ENCODE measurements around the gene VPS36. TPM values are rescaled to one million over a fixed set of nuclear protein-coding genes. Genes with fewer than 3 reads are reported as not detected.
A peak's percentile ranks its signal among the peaks of the same experiment; 100 is the strongest.

The VPS36 gene
- total RNA-seq, 1 experiment from 2014 or later, result 34.8 TPM

DNA sequence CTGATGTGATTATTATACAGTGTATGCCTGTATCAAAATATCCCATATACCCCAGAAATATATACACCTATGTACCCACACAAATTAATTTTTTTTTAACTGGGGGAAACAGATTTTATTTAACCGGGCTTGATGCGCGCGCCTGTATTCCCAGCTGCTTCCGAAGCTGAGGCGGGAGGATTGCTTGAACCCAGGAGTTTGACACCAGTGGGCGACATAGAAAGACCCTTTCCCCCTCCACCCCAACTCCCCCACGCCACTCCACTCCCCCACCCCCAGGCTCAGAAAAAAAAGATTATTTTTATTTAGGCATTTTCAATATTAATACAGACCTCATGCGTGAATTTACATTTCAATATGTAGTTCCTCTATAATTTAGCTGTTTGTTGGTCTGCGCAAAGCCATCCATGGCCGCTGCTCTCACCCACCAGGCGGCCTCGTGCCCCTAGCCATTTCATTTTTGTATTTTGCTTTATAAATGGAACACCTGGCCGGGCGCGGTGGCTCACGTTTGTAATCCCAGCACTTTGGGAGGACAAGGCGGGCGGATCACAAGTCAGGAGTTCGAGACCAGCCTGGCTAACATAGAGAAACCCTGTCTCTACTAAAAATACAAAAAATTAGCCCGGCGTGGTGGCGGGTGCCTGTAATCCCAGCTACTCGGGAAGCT is 836 bp upstream of the VPS36 start:
- POLR2A ChIA-PET, result interaction anchor here (0.7 to 2.3 kb wide), 4 partner anchors 9 to 107 kb away, joined by 3 to 12 read pairs (median 4); no protein-coding TSS in a partner anchor
- RAD21 ChIA-PET (ENCODE audit: low non-redundant PET in 1 of 2, low total read pairs in 2 of 2, uncharacterized antibody in 2 of 2, unreplicated experiment in 2 of 2), result interaction anchor here (0.5 to 1.6 kb wide), 6 partner anchors 20 to 108 kb away, joined by 3 to 11 read pairs (median 3); no protein-coding TSS in a partner anchor

GRCh38 chr13:52450793-52451116 is 321 bp upstream of the VPS36 start:
- Histone ChIP-seq H4K20me1 (ENCODE audit: insufficient read depth) (no peaks in the 10 kb centered on the region), H3K36me3 (ENCODE audit: control insufficient read depth in 1 of 2, insufficient read depth in 2 of 2, low read length in 2 of 2) (no peaks in the 10 kb centered on the region), H3K4me2 (ENCODE audit: low read length) (peak overlapping the region; percentile 69), H3K27me3 (ENCODE audit: insufficient read depth, low read length) (no peaks in the 10 kb centered on the region), H3K27ac (ENCODE audit: low read depth, low read length) (no peak overlapping the region), H3K9ac (ENCODE audit: low read length) (peak overlapping the region; percentile 98; the same call in 1 of the 2 replicates), H3K79me2 (ENCODE audit: insufficient read depth, low read length) (peaks cover 44% of the 10 kb centered on the region), H2AFZ (ENCODE audit: low read depth, low read length, poor library complexity, severe bottlenecking) (no peak overlapping the region), H3K9me3 (ENCODE audit: control insufficient read depth in 1 of 2, insufficient read depth in 1 of 2, low read depth in 1 of 2, low read length in 2 of 2) (no peaks in the 10 kb centered on the region), H3K4me1 (ENCODE audit: control insufficient read depth in 1 of 2, insufficient read depth in 2 of 2, low read length in 2 of 2) (peaks cover 22 to 37% of the 10 kb centered on the region in 2 experiments), H3K9me2 (ENCODE audit: insufficient read depth) (no peaks in the 10 kb centered on the region), H3K4me3 (replicated peaks in 1 of 2; ENCODE audit: low read depth in 1 of 2, low read length in 2 of 2) (peak overlapping the region; percentile 1 to 84)
- ATAC-seq, result peak; percentile 0; the same call in 1 of the 2 replicates
- no TSS peak for BruUV-seq (replicated peaks)
- intact Hi-C loops (cut with micrococcal nuclease), result loop anchor here (1.0 to 10.0 kb wide), 5 partner anchors 107 to 648 kb away; partner anchors contain the start of genes ALG11, ATP7B, DHRS12 and NEK3
- ChIA-PET RAD21 (ENCODE audit: low non-redundant PET in 1 of 2, low total read pairs in 2 of 2, uncharacterized antibody in 2 of 2, unreplicated experiment in 2 of 2) (interaction anchor here (0.5 to 1.6 kb wide), 6 partner anchors 19 to 108 kb away, joined by 3 to 11 read pairs (median 3); no protein-coding TSS in a partner anchor), POLR2A (interaction anchor here (0.6 to 2.3 kb wide), 5 partner anchors 9 to 360 kb away, joined by 3 to 12 read pairs (median 3); no protein-coding TSS in a partner anchor), CTCF (interaction anchor here (0.6 to 3.6 kb wide), 38 partner anchors 9 to 629 kb away, joined by 3 to 43 read pairs (median 4); partner anchors contain the start of genes ALG11, NEK5 and TMEM272)
- no peak for DNase-seq (ENCODE audit: low read depth, low spot score)
- TF ChIP-seq SIN3A (IDR thresholded peaks at IDR 0.05; ENCODE audit: low read depth) (no peak), EZH2 (IDR thresholded peaks at IDR 0.05) (no peak), CBX3 (IDR thresholded peaks at IDR 0.05; ENCODE audit: low read depth) (no peak), ZNF274 (IDR thresholded peaks at IDR 0.05; ENCODE audit: low read depth, low read length) (no peak), ZFX (IDR thresholded peaks at IDR 0.05) (no peak), POLR2A (IDR thresholded peaks at IDR 0.05; ENCODE audit: borderline replicate concordance, extremely low read depth, insufficient read depth, insufficient read length) (no peak), SRF (IDR thresholded peaks at IDR 0.05; ENCODE audit: low read depth) (no peak), POLR2AphosphoS5 (IDR thresholded peaks at IDR 0.05; ENCODE audit: low read depth, low read length) (no peak), FOSL1 (IDR thresholded peaks at IDR 0.05; ENCODE audit: low read depth) (no peak), RAD21 (IDR thresholded peaks at IDR 0.05; ENCODE audit: low read depth) (no peak), TCF7L2 (IDR thresholded peaks at IDR 0.05; ENCODE audit: borderline replicate concordance, extremely low read depth, insufficient read depth, insufficient read length) (no peak)
- TF ChIP-seq, protein P1, sequence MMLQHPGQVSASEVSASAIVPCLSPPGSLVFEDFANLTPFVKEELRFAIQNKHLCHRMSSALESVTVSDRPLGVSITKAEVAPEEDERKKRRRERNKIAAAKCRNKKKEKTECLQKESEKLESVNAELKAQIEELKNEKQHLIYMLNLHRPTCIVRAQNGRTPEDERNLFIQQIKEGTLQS (IDR thresholded peaks at IDR 0.05), result no peak
- TF ChIP-seq, protein P2, sequence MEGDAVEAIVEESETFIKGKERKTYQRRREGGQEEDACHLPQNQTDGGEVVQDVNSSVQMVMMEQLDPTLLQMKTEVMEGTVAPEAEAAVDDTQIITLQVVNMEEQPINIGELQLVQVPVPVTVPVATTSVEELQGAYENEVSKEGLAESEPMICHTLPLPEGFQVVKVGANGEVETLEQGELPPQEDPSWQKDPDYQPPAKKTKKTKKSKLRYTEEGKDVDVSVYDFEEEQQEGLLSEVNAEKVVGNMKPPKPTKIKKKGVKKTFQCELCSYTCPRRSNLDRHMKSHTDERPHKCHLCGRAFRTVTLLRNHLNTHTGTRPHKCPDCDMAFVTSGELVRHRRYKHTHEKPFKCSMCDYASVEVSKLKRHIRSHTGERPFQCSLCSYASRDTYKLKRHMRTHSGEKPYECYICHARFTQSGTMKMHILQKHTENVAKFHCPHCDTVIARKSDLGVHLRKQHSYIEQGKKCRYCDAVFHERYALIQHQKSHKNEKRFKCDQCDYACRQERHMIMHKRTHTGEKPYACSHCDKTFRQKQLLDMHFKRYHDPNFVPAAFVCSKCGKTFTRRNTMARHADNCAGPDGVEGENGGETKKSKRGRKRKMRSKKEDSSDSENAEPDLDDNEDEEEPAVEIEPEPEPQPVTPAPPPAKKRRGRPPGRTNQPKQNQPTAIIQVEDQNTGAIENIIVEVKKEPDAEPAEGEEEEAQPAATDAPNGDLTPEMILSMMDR (IDR thresholded peaks at IDR 0.05 in 2 of 3, conservative IDR thresholded peaks at IDR 0.05 in 1 of 3; ENCODE audit: borderline replicate concordance in 1 of 3, insufficient read depth in 1 of 3, low read depth in 2 of 3, low read length in 2 of 3), result no peak; a peak in 1 of 6 replicates

More for the DNA sequence above, 836 bp upstream of the VPS36 start:
- Histone ChIP-seq H3K79me2 (ENCODE audit: insufficient read depth, low read length) (peaks cover 46% of the 10 kb centered on the region), H3K4me2 (ENCODE audit: low read length) (peak overlapping the region; percentile 69), H3K27me3 (ENCODE audit: insufficient read depth, low read length) (no peaks in the 10 kb centered on the region), H3K4me3 (replicated peaks in 1 of 2; ENCODE audit: low read depth in 1 of 2, low read length in 2 of 2) (peak overlapping the region in 1 of 2 experiments; percentile 84; a peak in 2 of 4 replicates), H3K27ac (ENCODE audit: low read depth, low read length) (no peak overlapping the region), H2AFZ (ENCODE audit: low read depth, low read length, poor library complexity, severe bottlenecking) (no peak overlapping the region), H4K20me1 (ENCODE audit: insufficient read depth) (no peaks in the 10 kb centered on the region), H3K9me2 (ENCODE audit: insufficient read depth) (no peaks in the 10 kb centered on the region), H3K36me3 (ENCODE audit: control insufficient read depth in 1 of 2, insufficient read depth in 2 of 2, low read length in 2 of 2) (no peaks in the 10 kb centered on the region), H3K9me3 (ENCODE audit: control insufficient read depth in 1 of 2, insufficient read depth in 1 of 2, low read depth in 1 of 2, low read length in 2 of 2) (no peaks in the 10 kb centered on the region), H3K9ac (ENCODE audit: low read length) (peak overlapping the region; percentile 98; the same call in 1 of the 2 replicates), H3K4me1 (ENCODE audit: control insufficient read depth in 1 of 2, insufficient read depth in 2 of 2, low read length in 2 of 2) (peaks cover 22 to 38% of the 10 kb centered on the region in 2 experiments)
- intact Hi-C loops (cut with micrococcal nuclease), result loop anchor here (2.0 to 10.0 kb wide), 4 partner anchors 202 to 649 kb away; partner anchors contain the start of genes ALG11, ATP7B, DHRS12 and NEK3
- TF ChIP-seq JUND (IDR thresholded peaks at IDR 0.05) (no peak), EZH2phosphoT487 (IDR thresholded peaks at IDR 0.05; ENCODE audit: borderline replicate concordance) (no peak), EZH2 (IDR thresholded peaks at IDR 0.05) (no peak), TCF7L2 (IDR thresholded peaks at IDR 0.05; ENCODE audit: borderline replicate concordance, extremely low read depth, insufficient read depth, insufficient read length) (no peak), ELF1 (IDR thresholded peaks at IDR 0.05; ENCODE audit: borderline replicate concordance, low read depth) (no peak), RAD21 (IDR thresholded peaks at IDR 0.05; ENCODE audit: low read depth) (no peak)
- CTCF ChIA-PET, result interaction anchor here (0.6 to 3.6 kb wide), 37 partner anchors 8 to 629 kb away, joined by 3 to 43 read pairs (median 4); partner anchors contain the start of genes ALG11, NEK5 and TMEM272
- ATAC-seq (no peak), DNase-seq (ENCODE audit: low read depth, low spot score) (no peak)
- BruUV-seq (replicated peaks), result no TSS peak

Data from HCT116 (cell line).